Gastrocnemius medialis (tissue), 4 donors: ENCODE measurements around the gene IGLL5.

Source experiments
- POLR2A ChIP-seq, 2 donors: fragments of 450-650 bp; IDR thresholded peaks; one replicate each; pipeline ENCODE4 v1.6.1; 2017; ENCODE audit warnings: antibody characterized with exemption in 2 of 2, mild to moderate bottlenecking in 2 of 2, moderate library complexity in 2 of 2
- TF ChIP-seq, protein P1 (sequence below), 5 experiments: fragments of 450-650 bp in 3 of 5; fragments of 200-600 bp in 2 of 5; sonication (generic) in 2 of 5; IDR thresholded peaks in 4 of 5; conservative IDR thresholded peaks in 1 of 5; 1 replicate in 4 of 5; 2 replicates in 1 of 5; pipeline ENCODE4 v1.5.1; 2016 to 2019; ENCODE audit warnings: antibody characterized with exemption in 5 of 5, mild to moderate bottlenecking in 3 of 5, moderate library complexity in 3 of 5

DNA sequence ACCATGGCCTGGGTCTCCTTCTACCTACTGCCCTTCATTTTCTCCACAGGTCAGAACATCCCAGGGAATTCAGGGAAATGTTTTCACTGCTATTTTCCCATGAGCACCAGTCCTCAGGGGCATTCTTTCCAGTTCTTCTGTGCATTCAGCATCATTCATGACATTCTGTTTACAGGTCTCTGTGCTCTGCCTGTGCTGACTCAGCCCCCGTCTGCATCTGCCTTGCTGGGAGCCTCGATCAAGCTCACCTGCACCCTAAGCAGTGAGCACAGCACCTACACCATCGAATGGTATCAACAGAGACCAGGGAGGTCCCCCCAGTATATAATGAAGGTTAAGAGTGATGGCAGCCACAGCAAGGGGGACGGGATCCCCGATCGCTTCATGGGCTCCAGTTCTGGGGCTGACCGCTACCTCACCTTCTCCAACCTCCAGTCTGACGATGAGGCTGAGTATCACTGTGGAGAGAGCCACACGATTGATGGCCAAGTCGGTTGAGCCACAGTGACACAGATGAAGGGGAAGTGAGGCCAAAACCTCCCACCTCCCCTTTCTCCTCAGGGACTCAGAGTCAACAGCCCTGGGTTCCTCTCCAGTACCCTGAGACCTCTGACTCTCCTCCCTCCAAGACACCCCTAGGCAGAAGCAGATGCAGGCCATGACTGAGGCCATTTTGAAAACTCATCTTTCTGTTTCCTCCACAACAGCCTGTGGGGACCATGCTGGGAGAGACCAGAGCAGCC is 15.9 kb upstream of the IGLL5 start:
- TF ChIP-seq, protein P1, sequence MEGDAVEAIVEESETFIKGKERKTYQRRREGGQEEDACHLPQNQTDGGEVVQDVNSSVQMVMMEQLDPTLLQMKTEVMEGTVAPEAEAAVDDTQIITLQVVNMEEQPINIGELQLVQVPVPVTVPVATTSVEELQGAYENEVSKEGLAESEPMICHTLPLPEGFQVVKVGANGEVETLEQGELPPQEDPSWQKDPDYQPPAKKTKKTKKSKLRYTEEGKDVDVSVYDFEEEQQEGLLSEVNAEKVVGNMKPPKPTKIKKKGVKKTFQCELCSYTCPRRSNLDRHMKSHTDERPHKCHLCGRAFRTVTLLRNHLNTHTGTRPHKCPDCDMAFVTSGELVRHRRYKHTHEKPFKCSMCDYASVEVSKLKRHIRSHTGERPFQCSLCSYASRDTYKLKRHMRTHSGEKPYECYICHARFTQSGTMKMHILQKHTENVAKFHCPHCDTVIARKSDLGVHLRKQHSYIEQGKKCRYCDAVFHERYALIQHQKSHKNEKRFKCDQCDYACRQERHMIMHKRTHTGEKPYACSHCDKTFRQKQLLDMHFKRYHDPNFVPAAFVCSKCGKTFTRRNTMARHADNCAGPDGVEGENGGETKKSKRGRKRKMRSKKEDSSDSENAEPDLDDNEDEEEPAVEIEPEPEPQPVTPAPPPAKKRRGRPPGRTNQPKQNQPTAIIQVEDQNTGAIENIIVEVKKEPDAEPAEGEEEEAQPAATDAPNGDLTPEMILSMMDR (IDR thresholded peaks at IDR 0.05 in 4 of 5, conservative IDR thresholded peaks at IDR 0.05 in 1 of 5): no peak
- no peak for TF ChIP-seq POLR2A (IDR thresholded peaks at IDR 0.05)
